Ascending aorta (tissue), 2 donors: ENCODE results near the gene PCK2. TPM values are rescaled to one million over a fixed set of nuclear protein-coding genes. Genes with fewer than 3 reads are reported as not detected.

Experiments
- DNase-seq, 2 donors: peaks; one replicate each; pipeline ENCODE4 v3.0.0-alpha.2; 2019; ENCODE audit warnings: low spot score in 2 of 2
- H3K27ac ChIP-seq, 2 donors: fragments of 200-600 bp; sonication (generic); one replicate each; pipeline ENCODE4 v1.5.1; 2016 to 2017; ENCODE audit warnings: mild to moderate bottlenecking in 1 of 2
- H3K27me3 ChIP-seq: fragments of 200-600 bp; sonication (generic); one replicate; pipeline ENCODE4 v1.5.1; 2017
- H3K36me3 ChIP-seq, 2 donors: fragments of 200-600 bp; sonication (generic); one replicate each; pipeline ENCODE4 v1.5.1; 2016
- H3K4me1 ChIP-seq, 2 donors: fragments of 200-600 bp; sonication (generic); one replicate each; pipeline ENCODE4 v1.5.1; 2016 to 2017; ENCODE audit warnings: mild to moderate bottlenecking in 1 of 2
- H3K4me3 ChIP-seq, 2 donors: fragments of 200-600 bp; sonication (generic); one replicate each; pipeline ENCODE4 v1.5.1; 2016 to 2017; ENCODE audit warnings: mild to moderate bottlenecking in 1 of 2
- H3K9me3 ChIP-seq, 2 donors: fragments of 200-600 bp; sonication (generic); one replicate each; pipeline ENCODE4 v1.5.1; 2016
- intact Hi-C: fragments of 100-400 bp; cut with DNase I; formaldehyde crosslinking; loops from one replicate; pipeline ENCODE4 v1.15.1; 2023
- total RNA-seq: library from RNA; depleted of rRNA; stranded (reverse); fragments of >200 nt; gene quantifications from one replicate; pipeline ENCODE4 v1.1.0, GENCODE V29; 2016
- TF ChIP-seq, protein P1 (sequence below), 3 experiments: fragments of 200-600 bp in 2 of 3; fragments of 450-650 bp in 1 of 3; sonication (generic) in 2 of 3; IDR thresholded peaks; one replicate each; pipeline ENCODE4 v1.5.1; 2016 to 2019; ENCODE audit warnings: antibody characterized with exemption in 3 of 3, mild to moderate bottlenecking in 1 of 3, moderate library complexity in 1 of 3

The PCK2 gene
- total RNA-seq, 1 donor from 2014 or later = 26.1 TPM

DNA sequence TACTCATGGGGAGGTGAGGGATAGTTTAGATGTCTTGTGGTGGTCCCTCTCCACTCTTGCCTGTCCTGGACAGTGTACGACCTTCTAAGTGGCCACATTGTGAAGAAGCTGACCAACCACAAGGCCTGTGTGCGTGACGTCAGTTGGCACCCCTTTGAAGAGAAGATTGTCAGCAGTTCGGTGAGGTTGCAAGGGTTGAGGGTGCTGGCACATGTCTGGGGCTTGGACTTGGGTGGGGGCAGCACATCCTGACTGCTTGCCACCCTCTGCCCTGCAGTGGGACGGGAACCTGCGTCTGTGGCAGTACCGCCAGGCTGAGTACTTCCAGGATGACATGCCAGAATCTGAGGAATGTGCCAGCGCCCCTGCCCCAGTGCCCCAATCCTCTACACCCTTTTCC, 28.8 kb downstream of the PCK2 start:
- H3K4me1 ChIP-seq = no peaks in the 10 kb centered on the region
- no peaks in the 10 kb centered on the region for H3K27me3 ChIP-seq
- no peaks in the 10 kb centered on the region for H3K9me3 ChIP-seq
- intact Hi-C loops = no loop called here
- H3K36me3 ChIP-seq = peaks cover 62 to 64% of the 10 kb centered on the region in 2 donors
- TF ChIP-seq, protein P1, sequence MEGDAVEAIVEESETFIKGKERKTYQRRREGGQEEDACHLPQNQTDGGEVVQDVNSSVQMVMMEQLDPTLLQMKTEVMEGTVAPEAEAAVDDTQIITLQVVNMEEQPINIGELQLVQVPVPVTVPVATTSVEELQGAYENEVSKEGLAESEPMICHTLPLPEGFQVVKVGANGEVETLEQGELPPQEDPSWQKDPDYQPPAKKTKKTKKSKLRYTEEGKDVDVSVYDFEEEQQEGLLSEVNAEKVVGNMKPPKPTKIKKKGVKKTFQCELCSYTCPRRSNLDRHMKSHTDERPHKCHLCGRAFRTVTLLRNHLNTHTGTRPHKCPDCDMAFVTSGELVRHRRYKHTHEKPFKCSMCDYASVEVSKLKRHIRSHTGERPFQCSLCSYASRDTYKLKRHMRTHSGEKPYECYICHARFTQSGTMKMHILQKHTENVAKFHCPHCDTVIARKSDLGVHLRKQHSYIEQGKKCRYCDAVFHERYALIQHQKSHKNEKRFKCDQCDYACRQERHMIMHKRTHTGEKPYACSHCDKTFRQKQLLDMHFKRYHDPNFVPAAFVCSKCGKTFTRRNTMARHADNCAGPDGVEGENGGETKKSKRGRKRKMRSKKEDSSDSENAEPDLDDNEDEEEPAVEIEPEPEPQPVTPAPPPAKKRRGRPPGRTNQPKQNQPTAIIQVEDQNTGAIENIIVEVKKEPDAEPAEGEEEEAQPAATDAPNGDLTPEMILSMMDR (IDR thresholded peaks at IDR 0.05) = no peak
- no peak for DNase-seq
- H3K27ac ChIP-seq = no peak overlapping the region
- H3K4me3 ChIP-seq = no peak overlapping the region

DNA sequence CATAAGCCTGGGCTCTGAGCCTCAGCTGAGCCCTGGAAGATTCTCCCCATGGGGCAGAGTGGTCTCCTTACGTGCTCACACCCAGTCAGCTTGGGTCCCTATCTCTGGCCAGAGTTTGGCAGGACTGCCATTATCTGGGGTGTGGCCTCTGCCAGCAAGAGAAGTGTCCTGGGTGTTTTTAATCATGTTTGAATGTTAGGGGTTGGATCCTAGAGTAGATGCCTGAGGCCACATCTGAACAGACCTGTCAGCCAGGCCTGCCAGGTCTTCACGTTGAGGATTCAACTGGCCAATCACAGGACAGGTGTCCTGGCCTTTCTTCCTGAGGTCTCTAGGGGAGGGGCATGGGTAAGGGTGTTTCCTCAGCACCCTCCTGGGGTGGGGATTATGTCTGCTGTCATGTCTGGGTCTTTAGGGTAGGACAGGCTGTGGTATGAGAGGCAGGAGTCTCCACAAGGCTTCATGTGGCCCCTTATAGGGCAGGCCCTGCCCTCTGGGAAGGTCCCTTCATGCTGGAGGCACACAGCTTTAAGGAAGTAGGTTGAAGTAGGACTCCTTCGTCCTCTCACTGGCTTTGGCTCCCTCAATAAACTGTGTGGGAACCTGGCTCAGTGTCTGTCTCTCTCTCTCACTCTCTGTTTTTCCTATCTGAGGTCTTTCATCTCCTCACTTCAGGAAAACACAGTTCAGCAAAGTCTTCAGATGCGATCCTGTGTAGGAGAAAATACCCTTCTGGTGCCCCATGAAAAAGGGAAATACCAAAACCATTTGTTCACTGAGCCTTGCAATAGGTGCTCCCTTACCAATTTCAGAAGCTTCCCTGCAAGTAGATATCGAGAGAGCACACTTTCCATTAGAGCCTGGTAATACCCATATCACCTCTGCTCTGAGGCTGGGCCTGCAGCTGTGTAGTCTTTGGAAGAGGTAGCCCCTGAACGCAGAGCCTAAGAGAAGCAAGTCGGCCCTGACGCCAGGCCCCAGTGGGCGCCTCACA, 29.6 kb downstream of the PCK2 start:
- Histone ChIP-seq H3K27ac (no peak overlapping the region), H3K4me3 (no peak overlapping the region), H3K4me1 (no peaks in the 10 kb centered on the region), H3K9me3 (no peaks in the 10 kb centered on the region), H3K27me3 (no peaks in the 10 kb centered on the region), H3K36me3 (peaks cover 54 to 56% of the 10 kb centered on the region in 2 donors)
- intact Hi-C loops = no loop called here
- TF ChIP-seq, protein P1 (IDR thresholded peaks at IDR 0.05) = no peak
- DNase-seq = no peak

DNA sequence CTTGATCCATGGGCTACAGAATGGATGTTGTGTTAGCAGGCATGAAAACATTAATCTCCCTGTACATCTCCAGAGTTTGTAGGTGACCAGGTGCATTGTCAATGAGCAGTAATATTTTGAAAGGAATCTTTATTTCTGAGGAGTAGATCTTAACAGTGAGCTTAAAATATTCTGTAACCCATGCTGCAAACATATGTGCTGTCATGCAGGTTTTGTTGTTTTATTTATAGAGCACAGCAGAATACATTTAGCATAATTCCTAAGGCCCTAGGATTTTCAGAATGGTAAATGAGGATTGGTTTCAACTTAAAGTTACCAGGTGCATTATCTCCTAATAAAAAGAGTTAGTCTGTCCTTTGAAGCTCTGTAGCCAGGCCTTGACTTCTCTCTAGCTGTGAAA, 32.8 kb downstream of the PCK2 start:
- H3K4me3 ChIP-seq = no peak overlapping the region
- intact Hi-C loops = no loop called here
- no peak for DNase-seq
- no peaks in the 10 kb centered on the region for H3K27me3 ChIP-seq
- H3K4me1 ChIP-seq = no peaks in the 10 kb centered on the region
- H3K36me3 ChIP-seq = peaks cover 22 to 25% of the 10 kb centered on the region in 2 donors
- no peak overlapping the region for H3K27ac ChIP-seq
- H3K9me3 ChIP-seq = no peaks in the 10 kb centered on the region
- TF ChIP-seq, protein P1 (IDR thresholded peaks at IDR 0.05) = no peak

DNA sequence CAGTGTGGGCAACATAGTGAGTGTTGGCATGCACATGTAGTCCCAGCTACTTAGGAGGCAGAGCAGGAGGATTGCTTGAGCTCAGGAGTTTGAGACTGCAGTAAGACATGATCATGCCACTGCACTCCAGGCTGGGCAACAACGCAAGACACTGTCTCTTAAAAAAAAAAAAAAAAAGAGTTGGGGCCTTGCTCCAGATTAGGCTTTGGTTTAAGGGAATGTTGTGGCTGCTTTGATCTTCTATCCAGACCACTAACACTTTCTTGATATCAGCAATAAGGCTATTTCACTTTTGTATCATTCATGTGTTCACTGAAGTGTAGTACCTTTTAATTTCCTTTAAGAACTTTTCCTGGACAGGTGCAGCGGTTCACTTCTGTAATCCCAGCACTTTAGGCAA, 33.6 kb downstream of the PCK2 start:
- Histone ChIP-seq H3K27ac (no peak overlapping the region), H3K4me1 (no peaks in the 10 kb centered on the region), H3K36me3 (peaks cover 14 to 18% of the 10 kb centered on the region in 2 donors)

DNA sequence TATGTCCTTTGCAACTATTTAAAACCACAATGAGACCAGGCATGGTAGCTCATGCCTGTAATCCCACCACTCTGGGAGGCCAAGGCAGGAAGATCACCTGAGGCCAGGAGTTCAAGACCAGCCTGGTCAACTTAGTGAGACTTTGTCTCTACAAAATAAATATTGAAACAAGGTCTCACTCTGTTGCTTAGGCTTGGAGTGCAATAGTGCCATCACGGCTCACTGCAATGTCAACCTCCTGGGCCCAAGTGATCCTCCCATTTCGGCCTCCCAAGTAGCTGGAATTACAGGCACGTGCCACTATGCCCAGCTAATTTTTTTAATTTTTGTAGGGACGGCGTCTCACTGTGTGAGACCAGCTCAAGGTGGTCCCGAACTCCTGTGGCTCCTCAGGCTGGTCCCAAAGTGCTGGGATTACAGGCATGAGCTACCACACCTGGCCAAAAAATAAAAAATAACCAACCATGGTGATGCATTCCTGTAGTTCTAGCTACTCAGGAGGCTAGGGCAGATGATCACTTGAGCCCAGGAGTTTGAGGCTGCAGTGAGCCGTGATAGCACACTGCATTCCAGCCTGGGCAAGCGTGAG, 35.4 kb downstream of the PCK2 start:
- Histone ChIP-seq H3K36me3 (no peaks in the 10 kb centered on the region), H3K4me1 (no peaks in the 10 kb centered on the region), H3K4me3 (no peak overlapping the region), H3K27me3 (no peaks in the 10 kb centered on the region), H3K27ac (no peak overlapping the region), H3K9me3 (no peaks in the 10 kb centered on the region)
- intact Hi-C loops = no loop called here
- DNase-seq = no peak
- TF ChIP-seq, protein P1 (IDR thresholded peaks at IDR 0.05) = no peak

More for the DNA sequence above, 33.6 kb downstream of the PCK2 start:
- H3K4me3 ChIP-seq = no peak overlapping the region
- no peaks in the 10 kb centered on the region for H3K9me3 ChIP-seq
- TF ChIP-seq, protein P1 (IDR thresholded peaks at IDR 0.05) = no peak
- DNase-seq = no peak
- no peaks in the 10 kb centered on the region for H3K27me3 ChIP-seq
- intact Hi-C loops = no loop called here
